ENCODE data around the gene PAM16. TPM values are rescaled to one million over a fixed set of nuclear protein-coding genes. Genes with fewer than 3 reads are reported as not detected.

PAM16 gene
- total RNA-seq, 1 donor from 2014 or later, result 62.8 TPM

GRCh38 chr16:4341250-4341649 lies 9.9 kb downstream of the PAM16 start:
- Histone ChIP-seq H3K27me3 (ENCODE audit: control insufficient read depth, insufficient read depth, low read length) (no peaks in the 10 kb centered on the region), H3K36me3 (ENCODE audit: control insufficient read depth, insufficient read depth, low read length) (peaks cover 3% of the 10 kb centered on the region), H3K4me3 (ENCODE audit: low read depth, low read length) (no peak overlapping the region)
- no peak for DNase-seq (ENCODE audit: low read depth)
- TF ChIP-seq, protein P1, sequence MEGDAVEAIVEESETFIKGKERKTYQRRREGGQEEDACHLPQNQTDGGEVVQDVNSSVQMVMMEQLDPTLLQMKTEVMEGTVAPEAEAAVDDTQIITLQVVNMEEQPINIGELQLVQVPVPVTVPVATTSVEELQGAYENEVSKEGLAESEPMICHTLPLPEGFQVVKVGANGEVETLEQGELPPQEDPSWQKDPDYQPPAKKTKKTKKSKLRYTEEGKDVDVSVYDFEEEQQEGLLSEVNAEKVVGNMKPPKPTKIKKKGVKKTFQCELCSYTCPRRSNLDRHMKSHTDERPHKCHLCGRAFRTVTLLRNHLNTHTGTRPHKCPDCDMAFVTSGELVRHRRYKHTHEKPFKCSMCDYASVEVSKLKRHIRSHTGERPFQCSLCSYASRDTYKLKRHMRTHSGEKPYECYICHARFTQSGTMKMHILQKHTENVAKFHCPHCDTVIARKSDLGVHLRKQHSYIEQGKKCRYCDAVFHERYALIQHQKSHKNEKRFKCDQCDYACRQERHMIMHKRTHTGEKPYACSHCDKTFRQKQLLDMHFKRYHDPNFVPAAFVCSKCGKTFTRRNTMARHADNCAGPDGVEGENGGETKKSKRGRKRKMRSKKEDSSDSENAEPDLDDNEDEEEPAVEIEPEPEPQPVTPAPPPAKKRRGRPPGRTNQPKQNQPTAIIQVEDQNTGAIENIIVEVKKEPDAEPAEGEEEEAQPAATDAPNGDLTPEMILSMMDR (IDR thresholded peaks at IDR 0.05; ENCODE audit: insufficient read depth, low read length, poor library complexity, severe bottlenecking), result no peak

GRCh38 chr16:4340443-4340842 lies 10.7 kb downstream of the PAM16 start:
- H3K36me3 ChIP-seq (ENCODE audit: control insufficient read depth, insufficient read depth, low read length), result peaks cover 3% of the 10 kb centered on the region
- no peak for DNase-seq (ENCODE audit: low read depth)
- H3K4me3 ChIP-seq (ENCODE audit: low read depth, low read length), result no peak overlapping the region
- TF ChIP-seq, protein P1 (IDR thresholded peaks at IDR 0.05; ENCODE audit: insufficient read depth, low read length, poor library complexity, severe bottlenecking), result no peak
- H3K27me3 ChIP-seq (ENCODE audit: control insufficient read depth, insufficient read depth, low read length), result no peaks in the 10 kb centered on the region

- H3K27me3 ChIP-seq (ENCODE audit: control insufficient read depth, insufficient read depth, low read length), result no peaks in the 10 kb centered on the region
- no peak overlapping the region for H3K4me3 ChIP-seq (ENCODE audit: low read depth, low read length)
- TF ChIP-seq, protein P1 (IDR thresholded peaks at IDR 0.05; ENCODE audit: insufficient read depth, low read length, poor library complexity, severe bottlenecking), result peak; percentile 9
- DNase-seq (ENCODE audit: low read depth), result no peak
- peaks cover 4% of the 10 kb centered on the region for H3K36me3 ChIP-seq (ENCODE audit: control insufficient read depth, insufficient read depth, low read length)
These were observed 11.2 kb downstream of the PAM16 start for GRCh38 chr16:4339909-4340308.

GRCh38 chr16:4339455-4339854 lies 11.7 kb downstream of the PAM16 start:
- TF ChIP-seq, protein P1 (IDR thresholded peaks at IDR 0.05; ENCODE audit: insufficient read depth, low read length, poor library complexity, severe bottlenecking), result no peak
- no peak overlapping the region for H3K4me3 ChIP-seq (ENCODE audit: low read depth, low read length)
- H3K27me3 ChIP-seq (ENCODE audit: control insufficient read depth, insufficient read depth, low read length), result no peaks in the 10 kb centered on the region
- peaks cover 6% of the 10 kb centered on the region for H3K36me3 ChIP-seq (ENCODE audit: control insufficient read depth, insufficient read depth, low read length)
- no peak for DNase-seq (ENCODE audit: low read depth)

DNA sequence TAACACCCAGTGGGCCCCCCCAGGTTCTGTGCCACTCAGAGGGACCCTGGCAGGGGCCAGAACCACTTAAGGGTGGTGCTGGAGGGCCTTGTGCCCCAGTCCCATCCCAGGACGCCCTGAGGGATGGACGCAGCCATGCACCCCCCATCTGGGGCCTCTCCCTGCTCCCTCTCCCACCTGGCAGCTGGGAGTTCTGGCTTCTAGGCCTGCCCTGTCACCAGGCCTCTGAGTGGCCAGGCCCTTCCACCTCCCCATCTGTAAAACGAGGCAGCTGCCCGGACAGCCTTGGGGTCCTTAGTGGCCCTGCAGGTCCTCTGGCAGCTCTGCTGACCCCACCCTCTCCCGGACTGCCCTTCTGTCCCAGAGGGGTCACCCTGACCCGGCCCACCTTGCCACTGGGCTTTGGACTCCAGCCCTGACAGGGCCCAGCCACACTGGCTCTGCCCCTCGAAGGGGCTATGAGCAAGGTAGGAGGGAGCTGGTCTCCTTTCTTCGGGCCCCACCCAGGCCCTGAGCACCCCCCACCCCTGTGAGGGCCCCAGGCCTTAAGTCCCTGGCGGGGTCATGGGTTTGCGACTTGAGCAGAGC lies 12.3 kb downstream of the PAM16 start:
- TF ChIP-seq, protein P1 (IDR thresholded peaks at IDR 0.05; ENCODE audit: insufficient read depth, low read length, poor library complexity, severe bottlenecking), result no peak
- H3K27me3 ChIP-seq (ENCODE audit: control insufficient read depth, insufficient read depth, low read length), result no peaks in the 10 kb centered on the region
- no peak overlapping the region for H3K4me3 ChIP-seq (ENCODE audit: low read depth, low read length)
- H3K36me3 ChIP-seq (ENCODE audit: control insufficient read depth, insufficient read depth, low read length), result peaks cover 6% of the 10 kb centered on the region
- DNase-seq (ENCODE audit: low read depth), result no peak

DNA sequence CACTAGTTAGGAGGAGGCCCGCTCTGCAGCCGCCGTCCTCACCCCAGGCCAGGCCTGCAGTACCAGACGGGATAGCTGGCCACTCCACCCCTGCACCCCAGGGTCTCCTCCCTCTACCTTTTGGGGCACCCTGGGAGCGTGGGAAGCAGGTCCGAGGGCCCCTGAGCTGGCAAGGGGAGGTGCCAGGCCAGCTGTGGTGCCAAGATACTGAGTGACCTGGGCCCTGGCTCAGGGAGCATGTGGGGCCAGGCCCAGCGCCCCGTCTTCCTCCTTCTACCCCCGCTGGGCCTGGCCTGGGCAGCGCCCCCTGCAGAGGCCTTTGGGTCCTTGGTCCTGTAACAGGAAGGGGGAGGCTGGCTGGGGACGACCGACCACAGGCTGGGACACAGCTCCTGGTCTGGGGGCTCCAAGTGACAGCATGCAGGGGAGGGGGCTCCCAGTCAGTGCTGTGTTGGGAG lies 13.0 kb downstream of the PAM16 start:
- TF ChIP-seq, protein P1 (IDR thresholded peaks at IDR 0.05; ENCODE audit: insufficient read depth, low read length, poor library complexity, severe bottlenecking), result no peak
- Histone ChIP-seq H3K36me3 (ENCODE audit: control insufficient read depth, insufficient read depth, low read length) (peaks cover 6% of the 10 kb centered on the region), H3K4me3 (ENCODE audit: low read depth, low read length) (no peak overlapping the region), H3K27me3 (ENCODE audit: control insufficient read depth, insufficient read depth, low read length) (no peaks in the 10 kb centered on the region)
- DNase-seq (ENCODE audit: low read depth), result no peak

Data from kidney epithelial cell (primary cell).